IMR-90 (cell line): Measurements from ENCODE around the gene F2RL3. TPM values are rescaled to one million over a fixed set of nuclear protein-coding genes. Genes with fewer than 3 reads are reported as not detected.

Experiments
- ATAC-seq: fragments of 200-7000 bp; cut with Tn5 transposase; 2 replicates; pipeline ENCODE4 v1.9.1; 2020; ENCODE audit warnings: low read depth, mild to moderate bottlenecking, moderate library complexity
- BruUV-seq: library from RNA; stranded (reverse); fragments of 400-500 nt; replicated peaks from 2 replicates; lab custom pipeline; 2021; lab: Mats Ljungman, UMichigan
- CTCF ChIA-PET: fragments of 300-600 bp; formaldehyde crosslinking; extraction: SDS; loops from one replicate; lab custom pipeline; 2021; ENCODE audit warnings: antibody characterized with exemption; lab: Yijun Ruan, JAX
- POLR2A ChIA-PET: fragments of 300-600 bp; sonication (Branson Sonifier 250); formaldehyde crosslinking; loops from one replicate; lab custom pipeline; 2022; ENCODE audit warnings: antibody characterized with exemption; ENCODE audit not compliant: unreplicated experiment; lab: Charles Lee
- DNase-seq: peaks from one replicate; pipeline ENCODE4 v3.0.0; 2013
- H2AFZ ChIP-seq: replicated peaks from 2 replicates; pipeline ENCODE3; 2013; ENCODE audit warnings: low read length, mild to moderate bottlenecking; ENCODE audit not compliant: poor library complexity
- H2AK5ac ChIP-seq: 2 replicates; pipeline ENCODE4 v1.6.1; 2013; ENCODE audit warnings: low read depth, low read length, inconsistent platforms
- H2AK9ac ChIP-seq: replicated peaks from 2 replicates; pipeline ENCODE3; 2013; ENCODE audit warnings: mild to moderate bottlenecking, low read depth, low read length, moderate library complexity; ENCODE audit not compliant: poor library complexity
- H2BK120ac ChIP-seq: 2 replicates; pipeline ENCODE4 v1.6.1; 2013; ENCODE audit warnings: low read depth, low read length, inconsistent platforms
- H2BK15ac ChIP-seq: 3 replicates; pipeline ENCODE4 v1.6.1; 2013; ENCODE audit warnings: low read depth, low read length, inconsistent platforms
- H2BK20ac ChIP-seq: 2 replicates; pipeline ENCODE4 v1.6.1; 2013; ENCODE audit warnings: low read depth, mild to moderate bottlenecking, inconsistent platforms, low read length, moderate library complexity
- H2BK5ac ChIP-seq: 2 replicates; pipeline ENCODE4 v1.6.1; 2013; ENCODE audit warnings: mild to moderate bottlenecking, low read depth, low read length, inconsistent platforms; ENCODE audit not compliant: poor library complexity, severe bottlenecking
- H3K14ac ChIP-seq: replicated peaks from 2 replicates; pipeline ENCODE4 v1.6.1; 2013; ENCODE audit warnings: low read depth, low read length, inconsistent platforms
- H3K18ac ChIP-seq: 2 replicates; pipeline ENCODE4 v1.6.1; 2013; ENCODE audit warnings: low read depth, low read length, control low read depth
- H3K23ac ChIP-seq: 2 replicates; pipeline ENCODE4 v1.6.1; 2013; ENCODE audit warnings: low read depth, low read length, inconsistent platforms
- H3K27ac ChIP-seq: 2 replicates; pipeline ENCODE4 v1.5.1; 2013; ENCODE audit warnings: mild to moderate bottlenecking, control low read depth, low read length; ENCODE audit not compliant: insufficient read depth
- H3K27me3 ChIP-seq: 2 replicates; pipeline ENCODE4 v1.6.1; 2013; ENCODE audit warnings: low read length; ENCODE audit not compliant: control insufficient read depth, insufficient read depth
- H3K36me3 ChIP-seq: 2 replicates; pipeline ENCODE4 v1.6.1; 2013; ENCODE audit warnings: low read length, mixed read lengths; ENCODE audit not compliant: control insufficient read depth, insufficient read depth
- H3K4ac ChIP-seq: 2 replicates; pipeline ENCODE4 v1.6.1; 2013; ENCODE audit warnings: low read depth, low read length, inconsistent platforms
- H3K4me1 ChIP-seq: 2 replicates; pipeline ENCODE4 v1.6.1; 2013; ENCODE audit warnings: low read length, mixed read lengths; ENCODE audit not compliant: control insufficient read depth, insufficient read depth
- H3K4me2 ChIP-seq: 2 replicates; pipeline ENCODE4 v1.6.1; 2013; ENCODE audit warnings: low read depth, mild to moderate bottlenecking, control low read depth, low read length, moderate library complexity
- H3K4me3 ChIP-seq: 2 replicates; pipeline ENCODE4 v1.5.1; 2013; ENCODE audit warnings: low read depth, mild to moderate bottlenecking, control low read depth, low read length, moderate library complexity; ENCODE audit not compliant: insufficient read depth
- H3K56ac ChIP-seq: 2 replicates; pipeline ENCODE4 v1.6.1; 2013; ENCODE audit warnings: low read length, inconsistent platforms; ENCODE audit not compliant: insufficient read depth; ENCODE audit errors: extremely low read depth
- H3K79me1 ChIP-seq, 2 experiments: 2 replicates each; pipeline ENCODE4 v1.6.1; 2013; ENCODE audit warnings: low read length in 2 of 2, inconsistent platforms in 1 of 2, low read depth in 1 of 2
- H3K9ac ChIP-seq: 2 replicates; pipeline ENCODE4 v1.6.1; 2013; ENCODE audit warnings: low read depth, low read length, control low read depth
- H3K9me1 ChIP-seq: 2 replicates; pipeline ENCODE4 v1.6.1; 2013; ENCODE audit warnings: low read length, inconsistent platforms; ENCODE audit not compliant: insufficient read depth
- H3K9me3 ChIP-seq: 2 replicates; pipeline ENCODE4 v1.6.1; 2013; ENCODE audit warnings: low read length; ENCODE audit not compliant: control insufficient read depth, insufficient read depth
- H4K20me1 ChIP-seq: 2 replicates; pipeline ENCODE4 v1.6.1; 2013; ENCODE audit warnings: low read length, inconsistent platforms; ENCODE audit not compliant: insufficient read depth
- H4K5ac ChIP-seq: 2 replicates; pipeline ENCODE4 v1.6.1; 2013; ENCODE audit warnings: mild to moderate bottlenecking, low read depth, low read length, control low read depth
- H4K8ac ChIP-seq, 2 experiments: 2 replicates each; pipeline ENCODE4 v1.6.1; 2013; ENCODE audit warnings: low read depth in 2 of 2, low read length in 2 of 2, control low read depth in 1 of 2, inconsistent platforms in 1 of 2
- H4K91ac ChIP-seq: 2 replicates; pipeline ENCODE4 v1.6.1; 2013; ENCODE audit warnings: low read depth, low read length, inconsistent platforms; ENCODE audit not compliant: insufficient read depth
- BHLHE40 ChIP-seq: fragments of 150-350 bp; IDR thresholded peaks from 2 replicates; pipeline ENCODE4 v1.6.1; 2016; ENCODE audit warnings: mild to moderate bottlenecking, low read depth, low read length
- CEBPB ChIP-seq: IDR thresholded peaks from 2 replicates; pipeline ENCODE4 v1.6.1; 2012; ENCODE audit warnings: low read depth, low read length, improper control_type of control experiment
- CHD1 ChIP-seq: IDR thresholded peaks from 2 replicates; pipeline ENCODE4 v1.6.1; 2012; ENCODE audit warnings: low read depth, low read length, improper control_type of control experiment
- FOS ChIP-seq: fragments of 150-350 bp; IDR thresholded peaks from 2 replicates; pipeline ENCODE4 v1.6.1; 2016; ENCODE audit warnings: low read depth, low read length
- MAFK ChIP-seq: IDR thresholded peaks from 2 replicates; pipeline ENCODE4 v1.6.1; 2012; ENCODE audit warnings: low read depth, low read length, improper control_type of control experiment
- MAZ ChIP-seq: IDR thresholded peaks from 2 replicates; pipeline ENCODE4 v1.6.1; 2012; ENCODE audit warnings: low read depth, mild to moderate bottlenecking, low read length, improper control_type of control experiment, moderate library complexity, borderline replicate concordance
- MXI1 ChIP-seq: IDR thresholded peaks from 2 replicates; pipeline ENCODE4 v1.6.1; 2012; ENCODE audit warnings: low read depth, mild to moderate bottlenecking, low read length, moderate library complexity, borderline replicate concordance
- RAD21 ChIP-seq: IDR thresholded peaks from 2 replicates; pipeline ENCODE4 v1.6.1; 2012; ENCODE audit warnings: low read length, improper control_type of control experiment
- RCOR1 ChIP-seq: IDR thresholded peaks from 2 replicates; pipeline ENCODE4 v1.6.1; 2012; ENCODE audit warnings: mild to moderate bottlenecking, low read length, improper control_type of control experiment; ENCODE audit not compliant: insufficient replicate concordance
- RFX5 ChIP-seq: IDR thresholded peaks from 2 replicates; pipeline ENCODE4 v1.8.0; 2012; ENCODE audit warnings: low read depth, mild to moderate bottlenecking, low read length, moderate library complexity
- SMC3 ChIP-seq: fragments of 150-350 bp; IDR thresholded peaks from 2 replicates; pipeline ENCODE4 v1.6.1; 2016; ENCODE audit warnings: low read depth, mild to moderate bottlenecking, antibody characterized with exemption, low read length, moderate library complexity
- WGBS, 2 experiments: methylation state at CpG; one replicate each; pipeline versions ENCODE4 v1.1.5 to v1.1.7; 2013; ENCODE audit warnings: missing lambda C conversion rate in 2 of 2; ENCODE audit not compliant: insufficient read length in 1 of 2; ENCODE audit errors: extremely low coverage in 2 of 2; 5-methylcytosine and 5-hydroxymethylcytosine counted together
- dilution Hi-C: fragments of 300-500 bp; cut with HindIII; formaldehyde crosslinking; loops from one replicate; pipeline ENCODE4 v1.14.3; 2018; ENCODE audit warnings: low sequenced_read_pairs; ENCODE audit not compliant: unreplicated experiment
- in situ Hi-C: fragments of 300-500 bp; cut with MboI; formaldehyde crosslinking; loops from 3 replicates; pipeline ENCODE4 v1.14.3; 2019; ENCODE audit warnings: low sequenced_read_pairs, inconsistent platforms, mixed read lengths
- intact Hi-C: fragments of 100-400 bp; cut with micrococcal nuclease; formaldehyde crosslinking; loops from 2 replicates; pipeline ENCODE4 v1.10.0; 2022
- polyA plus RNA-seq, 3 experiments: library from polyadenylated mRNA; depleted of rRNA; stranded (reverse); fragments of >200 nt; gene quantifications; 2 replicates each; pipeline ENCODE4 v1.2.3, GENCODE V29; 2012; ENCODE audit warnings: low replicate concordance in 1 of 3
- total RNA-seq: library from RNA; depleted of rRNA; stranded (reverse); fragments of >200 nt; gene quantifications from 2 replicates; pipeline ENCODE4 v1.2.3, GENCODE V29; 2012
- TF ChIP-seq, protein P1 (sequence below): fragments of 150-350 bp; IDR thresholded peaks from 2 replicates; pipeline ENCODE4 v1.6.1; 2017; ENCODE audit warnings: mild to moderate bottlenecking, antibody characterized with exemption, low read length, low read depth

The F2RL3 gene
- total and polyA plus RNA-seq, 2 of the 4 experiments (the other 2 are of a cell fraction): 0.03 TPM; not detected in 1

DNA sequence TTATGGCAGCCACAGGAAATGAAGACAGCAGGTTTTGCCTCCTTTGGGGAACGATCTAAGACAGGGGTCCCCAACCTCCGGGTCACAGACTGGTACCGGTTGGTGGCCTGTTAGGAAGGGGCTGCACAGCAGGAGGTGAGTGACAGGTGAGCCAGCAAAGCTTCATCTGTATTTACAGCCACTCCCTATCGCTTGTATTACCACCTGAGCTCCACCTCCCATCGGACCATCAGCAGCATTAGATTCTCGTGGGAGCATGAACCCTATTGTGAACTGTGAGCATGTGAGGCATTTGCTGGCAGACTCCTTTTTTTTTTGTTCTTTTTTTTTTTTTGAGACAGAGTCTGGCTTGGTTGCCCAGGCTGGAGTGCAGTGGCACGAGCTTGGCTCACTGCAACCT lies 22.2 kb downstream of the F2RL3 start:
- TF ChIP-seq MXI1: no peak
- no peak for TF ChIP-seq RCOR1
- no peak for TF ChIP-seq FOS
- TF ChIP-seq, protein P1, sequence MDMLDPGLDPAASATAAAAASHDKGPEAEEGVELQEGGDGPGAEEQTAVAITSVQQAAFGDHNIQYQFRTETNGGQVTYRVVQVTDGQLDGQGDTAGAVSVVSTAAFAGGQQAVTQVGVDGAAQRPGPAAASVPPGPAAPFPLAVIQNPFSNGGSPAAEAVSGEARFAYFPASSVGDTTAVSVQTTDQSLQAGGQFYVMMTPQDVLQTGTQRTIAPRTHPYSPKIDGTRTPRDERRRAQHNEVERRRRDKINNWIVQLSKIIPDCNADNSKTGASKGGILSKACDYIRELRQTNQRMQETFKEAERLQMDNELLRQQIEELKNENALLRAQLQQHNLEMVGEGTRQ: no peak
- TF ChIP-seq RFX5: no peak
- no peak for TF ChIP-seq CHD1
- no peak for TF ChIP-seq SMC3
- no peak for TF ChIP-seq MAZ
- no peak for TF ChIP-seq BHLHE40
- no peak for TF ChIP-seq CEBPB
- TF ChIP-seq MAFK: no peak
- no peak for TF ChIP-seq RAD21
- dilution Hi-C loops: no loop called here

More for the DNA sequence above, 22.2 kb downstream of the F2RL3 start:
- Histone ChIP-seq H2AK5ac (no peak overlapping the region), H3K79me1 (no peaks in the 10 kb centered on the region), H2BK20ac (no peak overlapping the region), H3K18ac (no peak overlapping the region), H2BK5ac (no peak overlapping the region), H3K9ac (no peak overlapping the region), H2BK120ac (no peak overlapping the region), H2BK15ac (no peak overlapping the region), H4K20me1 (no peaks in the 10 kb centered on the region), H3K4me3 (no peak overlapping the region), H3K27me3 (no peaks in the 10 kb centered on the region; the same call in 1 of the 2 replicates), H3K36me3 (no peaks in the 10 kb centered on the region), H3K9me1 (no peaks in the 10 kb centered on the region), H4K5ac (no peak overlapping the region), H2AK9ac (no peak overlapping the region), H3K4me2 (no peak overlapping the region), H3K4me1 (no peaks in the 10 kb centered on the region), H3K14ac (no peak overlapping the region), H3K27ac (no peak overlapping the region), H4K8ac (no peak overlapping the region), H3K9me3 (peaks cover 26% of the 10 kb centered on the region), H3K4ac (no peak overlapping the region), H2AFZ (no peak overlapping the region), H4K91ac (no peak overlapping the region), H3K56ac (no peak overlapping the region), H3K23ac (no peak overlapping the region)
- no TSS peak for BruUV-seq
- ChIA-PET CTCF (no interaction called here), POLR2A (no interaction called here)
- DNase-seq (no peak), ATAC-seq (no peak)
- no CpG with 5 or more reads among the region's 7 CpGs for WGBS, 2 experiments
- intact Hi-C loops (no loop called here), in situ Hi-C loops (no loop called here)
